HepG2 (cell line): ENCODE measurements around the gene TMEM217. TPM values are rescaled to one million over a fixed set of nuclear protein-coding genes. Genes with fewer than 3 reads are reported as not detected.

Experiments used
- CEBPZ ChIP-seq: IDR thresholded peaks from 2 replicates; pipeline ENCODE4 v1.6.1; 2012; ENCODE audit warnings: low read length, improper control_type of control experiment
- E2F2 ChIP-seq: sonication (generic); formaldehyde crosslinking; IDR thresholded peaks from 2 replicates; pipeline ENCODE4 v1.4.0; 2020; ENCODE audit warnings: missing genetic modification reagents, borderline replicate concordance
- HOMEZ ChIP-seq: IDR thresholded peaks from 2 replicates; pipeline ENCODE4 v1.6.1; 2016; ENCODE audit warnings: low read depth
- IKZF5 ChIP-seq: IDR thresholded peaks from 2 replicates; pipeline ENCODE4 v1.6.1; 2018; ENCODE audit warnings: missing genetic modification reagents, mild to moderate bottlenecking, missing compliant biosample characterization
- IRF2 ChIP-seq: IDR thresholded peaks from 2 replicates; pipeline ENCODE4 v1.6.1; 2018; ENCODE audit warnings: missing genetic modification reagents, missing compliant biosample characterization
- JUND ChIP-seq: sonication (generic); formaldehyde crosslinking; IDR thresholded peaks from 2 replicates; pipeline ENCODE4 v1.8.0; 2022; ENCODE audit warnings: mild to moderate bottlenecking, missing genetic modification reagents
- NFYC ChIP-seq: IDR thresholded peaks from 2 replicates; pipeline ENCODE4 v1.6.1; 2016; ENCODE audit warnings: missing genetic modification reagents, missing compliant biosample characterization
- PAF1 ChIP-seq: IDR thresholded peaks from 2 replicates; pipeline ENCODE4 v1.6.1; 2016; ENCODE audit warnings: missing genetic modification reagents, missing compliant biosample characterization
- PPARG ChIP-seq: conservative IDR thresholded peaks from 2 replicates; pipeline ENCODE4 v1.6.1; 2016; ENCODE audit warnings: missing biosample characterization, missing genetic modification reagents
- RBFOX2 ChIP-seq: fragments of 200-400 bp; formaldehyde crosslinking; IDR thresholded peaks from 2 replicates; pipeline ENCODE4 v1.6.1; 2017; ENCODE audit warnings: low read depth, mild to moderate bottlenecking, low read length
- SKI ChIP-seq: fragments of 450-650 bp; IDR thresholded peaks from one replicate; pipeline ENCODE4 v1.6.1; 2018; ENCODE audit warnings: mild to moderate bottlenecking; ENCODE audit not compliant: partially characterized antibody
- UBTF ChIP-seq: sonication (generic); formaldehyde crosslinking; IDR thresholded peaks from 2 replicates; pipeline ENCODE4 v1.4.0; 2020; ENCODE audit warnings: mild to moderate bottlenecking, missing genetic modification reagents
- ZFP1 ChIP-seq: IDR thresholded peaks from 2 replicates; pipeline ENCODE4 v1.6.1; 2016
- ZFP36L2 ChIP-seq: sonication (generic); formaldehyde crosslinking; IDR thresholded peaks from 2 replicates; pipeline ENCODE4 v1.4.0; 2020; ENCODE audit warnings: missing genetic modification reagents
- ZNF138 ChIP-seq: sonication (generic); formaldehyde crosslinking; IDR thresholded peaks from 2 replicates; pipeline ENCODE4 v1.5.0; 2020; ENCODE audit warnings: mild to moderate bottlenecking, low read depth, missing genetic modification reagents
- ZNF3 ChIP-seq: IDR thresholded peaks from 2 replicates; pipeline ENCODE4 v1.7.0; 2017; ENCODE audit warnings: inconsistent platforms
- ZNF503 ChIP-seq: sonication (generic); formaldehyde crosslinking; IDR thresholded peaks from 2 replicates; pipeline ENCODE4 v1.4.0; 2020; ENCODE audit warnings: missing genetic modification reagents
- ZNF737 ChIP-seq: sonication (generic); formaldehyde crosslinking; IDR thresholded peaks from 2 replicates; pipeline ENCODE4 v1.5.0; 2020; ENCODE audit warnings: missing genetic modification reagents, mild to moderate bottlenecking, borderline replicate concordance
- polyA plus RNA-seq, 8 experiments: library from polyadenylated mRNA; depleted of rRNA in 3 of 8; stranded (reverse) in 7 of 8; unstranded in 1 of 8; fragments of >200 nt; fragmentation: Illumina TruSeq in 4 of 8; extraction: Trizol in 4 of 8; gene quantifications; 2 replicates each; pipeline versions ENCODE4 v1.2.1 to v1.2.3, GENCODE V29; 2011 to 2016; ENCODE audit warnings: low read depth in 4 of 8, missing spikeins in 1 of 8, mixed read lengths in 1 of 8; ENCODE audit not compliant: insufficient read depth in 1 of 8
- total RNA-seq, 5 experiments: library from RNA; depleted of rRNA; stranded (reverse); fragments of >200 nt; fragmentation: Illumina TruSeq; extraction: Trizol; gene quantifications; 2 replicates each; pipeline ENCODE4 v1.2.3, GENCODE V29; 2016; ENCODE audit warnings: low read depth in 1 of 5

TMEM217 gene
- total and polyA plus RNA-seq, 2 of the 13 experiments (the other 11 are each of a cell fraction or from before 2014, with no cell fraction given): 2.3 to 3.4 TPM

- TF ChIP-seq ZNF503 (no peak), JUND (CRISPR knock-in tag) (no peak), PAF1 (CRISPR knock-in tag) (peak; percentile 94), RBFOX2 (peak; percentile 58), ZNF737 (CRISPR knock-in tag) (no peak), IKZF5 (CRISPR knock-in tag) (peak; percentile 59; the same call in 1 of the 2 replicates), ZFP36L2 (CRISPR knock-in tag) (no peak), PPARG (CRISPR knock-in tag) (no peak), ZFP1 (no peak), ZNF3 (no peak), NFYC (CRISPR knock-in tag) (no peak), CEBPZ (no peak), HOMEZ (CRISPR knock-in tag) (no peak), E2F2 (CRISPR knock-in tag) (no peak), ZNF138 (no peak), SKI (no peak), IRF2 (0 out of 2 replicates have a peak, but pooled peaks have one; percentile 13), UBTF (peak; percentile 23; the same call in 1 of the 2 replicates)
These were observed 82.3 kb downstream of the TMEM217 start (continued) for GRCh38 chr6:37175332-37176267.
